H1 (cell line): Measurements from ENCODE around the gene DRAXIN. TPM values are rescaled to one million over a fixed set of nuclear protein-coding genes. Genes with fewer than 3 reads are reported as not detected.

Source experiments
- CBX5 ChIP-seq: fragments of 300-800, 300-1000 bp; sonication (generic); IDR thresholded peaks from 2 replicates; pipeline ENCODE4 v1.7.1; 2016; ENCODE audit warnings: antibody characterized with exemption, low read length, low read depth
- CBX8 ChIP-seq: fragments of 300-800, 300-1000 bp; sonication (generic); IDR thresholded peaks from 2 replicates; pipeline ENCODE4 v1.7.1; 2016; ENCODE audit warnings: low read depth, low read length, borderline replicate concordance
- CHD1 ChIP-seq: IDR thresholded peaks from 2 replicates; pipeline ENCODE4 v1.6.1; 2012; ENCODE audit warnings: low read depth, low read length, improper control_type of control experiment
- CREB1 ChIP-seq: IDR thresholded peaks from 2 replicates; pipeline ENCODE4 v1.6.1; 2012; ENCODE audit warnings: inconsistent platforms
- FOSL1 ChIP-seq: IDR thresholded peaks from 2 replicates; pipeline ENCODE4 v1.6.1; 2011; ENCODE audit warnings: mild to moderate bottlenecking, low read depth, low read length, moderate library complexity; ENCODE audit not compliant: insufficient read depth
- GABPA ChIP-seq: IDR thresholded peaks from 2 replicates; pipeline ENCODE4 v1.6.1; 2011; ENCODE audit warnings: mild to moderate bottlenecking, low read length, moderate library complexity, borderline replicate concordance; ENCODE audit not compliant: insufficient read depth
- HDAC2 ChIP-seq, 2 experiments: fragments of 300-600 bp in 1 of 2; sonication (generic) in 1 of 2; IDR thresholded peaks; 2 replicates each; pipeline ENCODE4 v1.6.1; 2011 to 2012; ENCODE audit warnings: low read depth in 2 of 2, low read length in 2 of 2, mild to moderate bottlenecking in 2 of 2, moderate library complexity in 2 of 2, borderline replicate concordance in 1 of 2, inconsistent platforms in 1 of 2
- HDAC6 ChIP-seq: IDR thresholded peaks from one replicate; pipeline ENCODE4 v1.7.1; 2012; ENCODE audit warnings: low read depth, mild to moderate bottlenecking, inconsistent platforms, low read length, moderate library complexity
- JUN ChIP-seq: IDR thresholded peaks from 2 replicates; pipeline ENCODE4 v1.6.1; 2011; ENCODE audit warnings: low read depth, mild to moderate bottlenecking, improper control_type of control experiment, low read length
- KDM1A ChIP-seq: fragments of 200-600, 300-600 bp; sonication (generic); IDR thresholded peaks from 2 replicates; pipeline ENCODE4 v1.7.1; 2016; ENCODE audit warnings: mild to moderate bottlenecking, low read length, borderline replicate concordance
- MAX ChIP-seq: IDR thresholded peaks from 2 replicates; pipeline ENCODE4 v1.6.1; 2012; ENCODE audit warnings: inconsistent platforms
- NRF1 ChIP-seq: IDR thresholded peaks from 2 replicates; pipeline ENCODE4 v1.6.1; 2011; ENCODE audit warnings: mild to moderate bottlenecking, low read depth, low read length, improper control_type of control experiment
- PHF8 ChIP-seq: fragments of 200-600 bp; sonication (generic); conservative IDR thresholded peaks from 2 replicates; pipeline ENCODE4 v1.7.1; 2012; ENCODE audit warnings: low read depth, mild to moderate bottlenecking, inconsistent platforms, low read length, moderate library complexity
- POLR2A ChIP-seq, 2 experiments: IDR thresholded peaks; 1 replicate in 1 of 2; 2 replicates in 1 of 2; pipeline ENCODE4 v1.6.1; 2011; ENCODE audit warnings: low read depth in 2 of 2, low read length in 2 of 2, mild to moderate bottlenecking in 2 of 2; ENCODE audit errors: control extremely low read depth in 1 of 2
- RBBP5 ChIP-seq: IDR thresholded peaks from 2 replicates; pipeline ENCODE4 v1.7.1; 2012; ENCODE audit warnings: low read depth, mild to moderate bottlenecking, inconsistent platforms, low read length, moderate library complexity, borderline replicate concordance
- RFX5 ChIP-seq: IDR thresholded peaks from 2 replicates; pipeline ENCODE4 v1.6.1; 2011; ENCODE audit warnings: low read depth, low read length, improper control_type of control experiment, borderline replicate concordance
- RNF2 ChIP-seq: fragments of 200-900, 300-1000 bp; sonication (generic); IDR thresholded peaks from 2 replicates; pipeline ENCODE4 v1.7.1; 2016; ENCODE audit warnings: borderline replicate concordance, low read depth, mild to moderate bottlenecking, antibody characterized with exemption, low read length; ENCODE audit not compliant: poor library complexity, severe bottlenecking; ENCODE audit errors: missing control alignments
- SIN3A ChIP-seq, 2 experiments: IDR thresholded peaks in 1 of 2; conservative IDR thresholded peaks in 1 of 2; 2 replicates each; pipeline ENCODE4 v1.6.1; 2011 to 2012; ENCODE audit warnings: low read length in 2 of 2, improper control_type of control experiment in 1 of 2, low read depth in 1 of 2, mild to moderate bottlenecking in 1 of 2
- SIRT6 ChIP-seq: IDR thresholded peaks from one replicate; pipeline ENCODE4 v1.7.1; 2012; ENCODE audit warnings: low read length, inconsistent platforms
- SP4 ChIP-seq: IDR thresholded peaks from 2 replicates; pipeline ENCODE4 v1.6.1; 2012; ENCODE audit warnings: low read length, inconsistent platforms
- SRF ChIP-seq: IDR thresholded peaks from 2 replicates; pipeline ENCODE4 v1.6.1; 2011; ENCODE audit warnings: mild to moderate bottlenecking, low read depth, low read length, moderate library complexity
- SUZ12 ChIP-seq: fragments of 200-600 bp; sonication (generic); IDR thresholded peaks from 2 replicates; pipeline ENCODE4 v1.6.1; 2012; ENCODE audit warnings: mild to moderate bottlenecking, inconsistent platforms, low read length, moderate library complexity, mixed read lengths
- USF2 ChIP-seq: IDR thresholded peaks from 2 replicates; pipeline ENCODE4 v1.6.1; 2011; ENCODE audit warnings: low read length, improper control_type of control experiment
- YY1 ChIP-seq: IDR thresholded peaks from 2 replicates; pipeline ENCODE4 v1.6.1; 2011; ENCODE audit warnings: low read depth, mild to moderate bottlenecking, low read length
- polyA plus RNA-seq, 7 experiments: library from polyadenylated mRNA; depleted of rRNA in 3 of 7; stranded (reverse) in 5 of 7; unstranded in 2 of 7; fragments of >200 nt in 5 of 7; fragments of 200-250 nt in 2 of 7; gene quantifications; 1 replicate in 5 of 7; 2 replicates in 1 of 7; 4 replicates in 1 of 7; pipeline versions ENCODE4 v1.2.1 to v1.2.3, GENCODE V29; 2011 to 2013; ENCODE audit warnings: missing spikeins in 2 of 7, mixed read lengths in 2 of 7
- total RNA-seq: library from RNA; stranded (reverse); fragmentation: NEBNext Ultra II Directional; extraction: Animal tissue kit (Norgen Biotek cat#: 25700); gene quantifications from 2 replicates; pipeline ENCODE4 v1.2.1, GENCODE V29; 2021

Gene DRAXIN
- total and polyA plus RNA-seq, 2 of the 8 experiments (the other 6 are each of a cell fraction or from before 2014, with no cell fraction given): 4.6 to 17.6 TPM

- TF ChIP-seq NRF1: no peak; the same call in 1 of the 2 replicates
- no peak for TF ChIP-seq RFX5
- TF ChIP-seq SP4: no peak
- no peak for TF ChIP-seq USF2
- TF ChIP-seq SIRT6: no peak
- TF ChIP-seq SIN3A (conservative IDR thresholded peaks at IDR 0.05 in 1 of 2, IDR thresholded peaks at IDR 0.05 in 1 of 2; ENCODE audit: low read depth in 1 of 2, low read length in 2 of 2): 0 out of 4 replicates have a peak, but pooled peaks of 1 of the 2 experiments have one; percentile 16
- TF ChIP-seq HDAC6: peak; percentile 11
- no peak for TF ChIP-seq KDM1A
- no peak for TF ChIP-seq RBBP5
- TF ChIP-seq CREB1: no peak
- peak; percentile 31; the same call in 1 of the 2 replicates for TF ChIP-seq MAX
- peak; percentile 72 to 87; a peak in 2 of 3 replicates for TF ChIP-seq POLR2A (IDR thresholded peaks at IDR 0.05; ENCODE audit: control extremely low read depth in 1 of 2, low read depth in 2 of 2, low read length in 2 of 2)
- no peak for TF ChIP-seq GABPA
- TF ChIP-seq YY1: no peak
- TF ChIP-seq RNF2: no peak
- TF ChIP-seq SRF: no peak
- TF ChIP-seq SUZ12: no peak
- TF ChIP-seq CBX5: no peak
- TF ChIP-seq FOSL1: no peak
- no peak for TF ChIP-seq JUN
- TF ChIP-seq CBX8: no peak
- no peak; the same call in 1 of the 2 replicates for TF ChIP-seq CHD1
- TF ChIP-seq PHF8: peak; percentile 78
- no peak for TF ChIP-seq HDAC2 (IDR thresholded peaks at IDR 0.05; ENCODE audit: borderline replicate concordance in 1 of 2, low read depth in 2 of 2, low read length in 2 of 2)
Observed at GRCh38 chr1:11691302-11691914, at the start of gene DRAXIN (continued).
